NAMALWA (cell line): Measurements from ENCODE around the gene TBC1D26.
"Not testable (repeated sequence)": the region's sequence is repeated elsewhere in the genome, so short reads cannot be mapped to it uniquely, and the experiment has no call there.

Experiments
- DNase-seq: peaks from one replicate; pipeline ENCODE4 v3.0.0-alpha.2; 2015; ENCODE audit warnings: low spot score

Gene TBC1D26

DNA sequence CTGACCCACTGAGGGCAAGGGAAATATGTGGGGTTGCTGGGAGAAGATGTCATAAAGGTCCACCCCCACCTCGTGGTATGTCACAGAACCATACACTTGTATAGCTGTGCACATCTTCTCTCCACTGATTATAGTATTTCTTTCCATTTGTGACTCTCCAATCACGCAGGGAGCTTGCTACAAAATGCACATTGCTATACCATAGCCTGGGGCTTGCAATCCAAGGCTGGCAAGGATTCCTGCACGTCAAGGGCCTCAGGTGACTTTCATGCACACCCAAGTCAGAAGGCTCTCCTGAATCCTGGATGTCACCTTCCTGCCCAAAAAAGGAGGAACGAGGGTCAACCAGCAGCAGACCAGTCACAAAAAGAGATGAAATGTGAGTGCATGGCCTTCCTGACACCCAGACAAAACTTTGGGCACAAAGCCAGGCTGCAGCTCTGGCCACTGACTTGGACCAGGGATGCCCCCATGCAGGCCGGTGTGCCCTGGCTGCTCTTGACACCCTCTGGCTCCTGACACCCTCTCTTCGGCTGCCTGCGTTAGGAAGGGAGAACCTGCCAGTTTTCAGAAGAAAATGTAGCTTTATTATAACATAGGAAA, 12.1 kb downstream of the TBC1D26 start:
- no peak for DNase-seq

DNA sequence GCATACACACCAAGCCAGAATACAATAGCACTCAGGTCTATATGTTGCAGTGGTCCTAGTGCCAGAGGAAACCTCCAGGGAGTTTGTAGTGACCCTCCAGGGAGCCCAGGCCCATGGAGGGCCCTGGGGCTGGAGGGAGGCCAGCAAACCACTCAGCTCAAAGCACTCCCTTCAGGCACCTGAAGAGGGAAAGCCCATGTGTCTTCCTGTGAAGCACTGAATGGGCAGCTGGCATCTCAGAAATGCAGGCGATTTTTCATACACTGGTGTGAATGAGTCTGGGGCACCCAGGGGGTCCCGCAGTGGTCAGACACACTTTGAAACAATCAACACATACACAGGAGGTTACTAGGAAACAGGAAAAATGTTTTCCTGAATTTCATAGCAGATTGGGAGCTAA, 12.8 kb downstream of the TBC1D26 start:
- no peak for DNase-seq

DNA sequence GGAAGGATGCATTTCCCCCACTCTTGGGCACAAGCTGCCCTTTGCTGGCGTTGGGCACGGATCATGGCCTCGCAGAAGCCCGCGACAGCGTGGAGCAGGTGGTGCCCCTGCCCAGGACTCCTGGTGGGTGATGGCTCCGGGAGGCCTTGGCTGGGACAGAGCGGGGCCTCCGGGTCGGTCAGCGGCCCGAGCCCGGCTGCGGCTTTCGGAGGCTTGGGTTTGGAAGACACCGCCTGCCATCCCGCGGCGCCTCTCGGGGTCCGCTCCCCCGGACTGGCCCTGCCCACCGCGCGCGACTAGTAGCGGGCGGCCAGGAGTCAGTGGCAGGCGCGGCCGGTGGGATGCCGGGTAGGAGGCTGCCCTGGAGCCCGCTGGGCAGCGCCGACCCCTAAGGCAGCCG, 17.3 kb downstream of the TBC1D26 start:
- DNase-seq: not testable (repeated sequence)

DNA sequence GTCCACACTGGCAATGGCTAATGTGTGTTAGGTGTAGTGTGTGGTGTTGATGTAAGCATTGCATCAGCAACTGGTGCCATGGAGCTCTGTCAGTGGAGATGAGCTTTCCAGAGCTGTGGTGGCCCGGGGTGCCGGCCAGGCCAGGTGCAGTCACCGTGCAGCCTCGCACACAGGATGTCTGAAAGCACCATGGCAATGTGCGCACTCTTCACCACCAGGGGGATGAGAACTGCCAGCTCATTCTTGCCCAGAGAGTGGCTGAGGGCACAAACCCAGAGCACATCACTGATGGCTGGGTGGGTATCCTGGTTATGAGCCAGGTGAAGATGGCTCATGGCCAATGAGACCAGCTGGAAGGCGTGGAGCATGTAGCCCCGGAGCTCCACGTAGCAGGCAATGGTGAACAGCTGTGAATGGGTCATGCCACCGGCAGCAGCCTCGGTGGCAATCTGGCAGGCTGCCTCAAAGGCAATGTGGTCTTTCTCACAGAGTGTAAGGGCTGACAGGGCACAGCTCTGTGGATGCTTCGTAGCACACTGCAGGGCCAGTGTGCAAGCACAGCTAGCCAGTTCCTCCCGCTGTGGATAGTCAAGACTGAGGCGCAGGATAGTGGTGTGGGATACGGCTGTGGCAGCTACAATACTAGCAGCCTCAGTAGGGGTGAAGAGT, 36.9 kb downstream of the TBC1D26 start:
- not testable (repeated sequence) for DNase-seq

DNA sequence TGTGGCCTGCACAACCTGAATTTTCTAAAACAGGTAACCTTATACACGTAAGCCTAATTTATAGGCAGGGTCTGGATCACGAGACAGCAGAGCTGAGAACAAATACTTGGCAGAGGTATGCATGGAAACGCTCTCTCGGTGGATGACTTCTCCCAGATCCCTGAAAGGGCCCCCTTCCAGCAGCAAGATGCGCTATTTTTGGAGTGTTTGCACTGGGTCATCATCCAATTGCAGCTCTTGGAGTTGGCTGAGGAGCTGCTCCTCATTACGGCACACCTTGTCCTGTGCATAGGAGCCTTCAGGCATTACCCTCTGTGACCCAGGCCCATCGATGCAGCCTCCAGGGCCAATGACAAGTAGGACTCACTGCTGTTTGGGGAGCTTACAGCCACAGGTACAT, 38.6 kb downstream of the TBC1D26 start:
- not testable (repeated sequence) for DNase-seq

DNA sequence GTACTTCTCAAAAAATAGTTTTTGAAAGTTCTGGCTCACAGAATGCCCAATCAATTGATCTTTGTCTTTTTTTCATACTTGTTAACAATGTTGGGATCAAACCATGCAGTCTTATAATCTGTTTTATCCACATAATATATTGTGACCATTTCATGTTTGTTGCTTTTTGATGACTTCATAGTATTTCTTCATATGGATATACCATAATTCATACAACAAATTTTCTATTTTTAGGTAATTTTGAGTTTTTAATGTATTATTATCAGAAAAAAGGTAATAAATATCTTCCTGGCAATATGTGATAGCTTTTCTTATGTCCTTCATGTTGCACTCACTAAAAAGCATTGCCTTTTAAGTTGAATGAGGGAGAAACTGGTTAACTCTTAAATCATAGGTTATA, 44.8 kb downstream of the TBC1D26 start:
- DNase-seq: no peak

DNA sequence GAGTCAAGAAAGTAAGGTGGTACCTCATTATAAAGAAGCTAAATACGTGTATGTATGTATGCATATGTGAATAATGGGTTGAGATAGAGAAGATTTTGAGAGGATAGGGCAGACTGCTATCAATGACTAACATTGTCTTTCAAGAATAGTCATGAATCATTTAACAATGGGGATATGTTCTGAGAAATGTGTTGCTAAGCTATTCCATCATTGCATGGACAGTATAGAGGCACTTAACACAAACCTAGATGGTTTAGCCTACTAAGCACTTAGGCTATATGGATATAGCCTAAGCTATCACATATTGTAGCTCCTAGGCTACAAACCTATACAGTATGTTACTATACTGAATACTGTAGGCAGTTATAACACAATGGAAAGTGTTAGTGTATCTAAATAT, 45.2 kb downstream of the TBC1D26 start:
- DNase-seq: no peak

DNA sequence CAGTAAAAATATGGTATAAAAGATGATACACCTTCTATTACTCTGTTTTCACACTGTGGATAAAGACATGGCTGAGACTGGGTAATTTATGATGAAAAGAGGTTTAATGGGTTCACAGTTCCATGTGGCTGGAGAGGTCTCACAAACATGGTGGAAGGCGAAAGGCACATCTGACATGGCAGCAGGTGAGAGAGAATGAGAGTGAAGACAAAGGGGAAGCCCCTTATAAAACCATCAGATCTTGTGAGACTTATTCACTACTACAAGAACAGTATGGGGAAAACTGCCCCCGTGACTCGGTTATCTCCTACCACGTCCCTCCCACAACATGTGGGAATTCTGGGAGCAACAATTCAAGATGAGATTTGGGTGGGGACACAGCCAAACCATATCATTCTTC, 45.6 kb downstream of the TBC1D26 start:
- no peak for DNase-seq

DNA sequence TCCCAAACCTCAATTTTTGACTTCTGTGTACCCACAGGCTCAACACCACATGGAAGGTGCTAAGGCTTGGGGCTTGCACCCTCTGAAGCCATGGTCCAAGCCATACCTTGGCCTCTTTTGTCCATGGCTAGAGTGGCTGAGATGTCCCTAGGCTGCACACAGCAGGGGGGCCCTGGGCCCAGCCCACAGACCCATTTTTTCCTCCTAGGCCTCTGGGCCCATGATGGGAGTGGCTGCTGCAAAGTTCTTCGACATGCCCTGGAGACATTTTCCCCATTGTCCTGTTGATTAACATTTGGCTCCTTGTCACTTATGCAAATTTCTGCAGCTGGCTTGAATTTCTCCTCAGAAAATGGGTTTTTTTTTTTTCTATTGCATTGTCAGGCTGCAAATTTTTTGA, 47.0 kb downstream of the TBC1D26 start:
- DNase-seq: no peak

DNA sequence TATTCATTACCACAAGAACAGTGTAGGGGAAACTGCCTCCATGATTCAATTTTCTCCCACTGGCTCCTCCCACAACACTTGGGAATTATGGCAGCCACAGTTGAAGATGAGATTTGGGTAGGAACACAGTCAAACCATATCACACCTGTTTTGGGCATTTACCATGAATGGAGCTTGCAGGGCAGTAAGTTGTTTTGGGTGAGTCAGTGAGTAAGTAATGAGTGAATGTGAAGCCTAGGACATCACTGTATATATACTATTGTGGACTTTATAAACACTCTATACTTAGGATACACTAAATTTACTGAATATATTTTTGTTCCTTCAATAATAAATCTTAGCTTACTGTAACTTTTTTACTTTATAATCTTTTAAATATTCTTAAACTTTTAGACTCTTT, 48.1 kb downstream of the TBC1D26 start:
- DNase-seq: no peak

DNA sequence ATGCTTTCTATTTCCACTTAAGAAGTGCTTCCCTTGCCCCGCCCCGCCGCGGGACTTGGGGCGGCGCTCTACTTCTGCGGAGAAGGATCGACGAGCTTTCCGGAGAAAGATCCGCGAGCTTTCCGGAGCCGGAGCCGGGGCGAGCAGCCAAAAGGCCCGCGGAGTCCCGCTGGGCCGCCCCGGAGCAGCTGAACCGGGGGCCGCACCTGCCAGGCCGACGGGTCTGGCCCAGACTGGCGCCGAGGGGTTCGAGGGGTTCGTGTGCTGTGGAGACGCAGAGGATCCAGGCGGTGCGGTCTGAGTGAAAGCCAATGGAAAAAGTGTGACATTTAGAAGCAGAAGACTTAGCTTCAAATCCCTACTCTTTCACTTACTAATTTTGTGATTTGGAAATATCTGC, 50.8 kb downstream of the TBC1D26 start:
- no peak for DNase-seq

DNA sequence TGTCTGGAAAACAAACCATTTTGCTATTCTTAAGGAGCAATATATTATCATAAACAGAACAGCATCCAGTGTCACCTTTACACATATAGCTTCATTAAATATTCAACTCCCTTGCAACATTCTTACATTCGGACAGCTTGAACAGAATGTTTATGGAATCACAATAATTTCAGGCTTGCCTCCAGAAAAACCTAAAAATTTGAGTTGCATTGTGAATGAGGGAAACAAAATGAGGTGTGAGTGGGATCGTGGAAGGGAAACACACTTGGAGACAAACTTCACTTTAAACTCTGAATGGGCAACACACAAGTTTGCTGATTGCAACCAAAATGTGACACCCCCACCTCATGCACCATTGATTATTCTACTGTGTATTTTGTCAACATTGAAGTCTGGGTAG, 51.4 kb downstream of the TBC1D26 start:
- no peak for DNase-seq

DNA sequence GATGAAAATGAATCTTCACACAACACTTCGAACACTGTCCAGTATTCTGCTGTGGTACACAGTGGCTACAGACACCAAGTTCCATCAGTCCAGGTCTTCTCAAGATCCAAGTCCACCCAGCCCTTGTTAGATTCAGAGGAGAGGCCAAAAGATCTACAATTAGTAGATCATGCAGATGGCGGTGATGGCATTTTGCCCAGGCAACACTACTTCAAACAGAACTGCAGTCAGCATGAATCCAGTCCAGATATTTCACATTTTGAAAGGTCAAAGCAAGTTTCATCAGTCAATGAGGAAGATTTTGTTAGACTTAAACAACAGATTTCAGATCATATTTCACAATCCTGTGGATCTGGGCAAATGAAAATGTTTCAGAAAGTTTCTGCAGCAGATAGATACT, 52.3 kb downstream of the TBC1D26 start:
- DNase-seq: not testable (repeated sequence)

DNA sequence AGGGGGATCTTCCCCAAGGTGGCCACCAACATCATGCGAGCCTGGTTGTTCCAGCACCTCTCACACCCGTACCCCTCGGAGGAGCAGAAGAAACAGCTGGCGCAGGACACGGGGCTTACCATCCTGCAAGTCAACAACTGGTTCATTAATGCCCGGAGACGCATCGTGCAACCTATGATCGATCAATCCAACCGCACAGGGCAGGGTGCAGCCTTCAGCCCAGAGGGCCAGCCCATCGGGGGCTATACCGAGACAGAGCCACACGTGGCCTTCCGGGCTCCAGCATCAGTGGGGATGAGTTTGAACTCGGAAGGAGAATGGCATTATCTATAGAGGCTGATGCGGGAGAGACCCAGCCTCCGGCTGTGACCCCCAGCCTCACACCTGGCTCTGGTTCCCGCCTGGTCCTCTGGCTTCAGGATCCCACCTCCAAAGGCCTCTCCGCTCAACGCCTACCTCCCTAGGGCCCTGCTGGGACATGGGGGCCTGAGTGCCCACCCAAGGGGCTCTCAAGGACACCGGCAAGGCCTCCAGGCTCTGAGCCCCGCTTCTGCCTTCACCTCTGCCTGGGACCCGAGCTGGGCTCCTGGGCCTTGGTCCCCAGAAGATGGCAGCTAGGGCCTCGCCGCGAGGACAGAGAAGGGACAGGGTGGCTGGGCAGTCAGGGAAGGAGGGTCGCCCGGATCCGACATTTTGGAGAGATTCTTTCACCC, 55.4 kb downstream of the TBC1D26 start:
- DNase-seq: not testable (repeated sequence)

DNA sequence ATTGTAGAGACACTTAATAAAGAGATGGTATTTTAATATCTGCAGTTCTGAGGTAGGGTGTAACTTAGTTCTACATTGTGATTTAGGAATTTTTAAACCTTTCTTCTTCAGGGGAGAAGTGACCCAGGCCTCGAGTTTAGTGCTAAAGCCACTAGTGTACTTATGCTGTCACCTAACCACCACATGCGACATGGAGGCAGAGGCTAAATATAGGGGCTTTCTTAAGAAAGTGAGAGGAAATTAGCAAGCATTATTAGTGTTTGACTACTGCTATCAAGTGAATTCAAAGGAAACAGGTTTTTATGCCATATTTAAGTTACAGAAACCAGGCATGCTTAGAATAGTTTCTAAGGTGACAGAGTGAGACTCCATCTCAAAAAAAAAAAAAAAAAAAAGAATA, 56.3 kb downstream of the TBC1D26 start:
- not testable (repeated sequence) for DNase-seq
